Measurements from ENCODE around the gene GPRIN3.

The GPRIN3 gene

DNA sequence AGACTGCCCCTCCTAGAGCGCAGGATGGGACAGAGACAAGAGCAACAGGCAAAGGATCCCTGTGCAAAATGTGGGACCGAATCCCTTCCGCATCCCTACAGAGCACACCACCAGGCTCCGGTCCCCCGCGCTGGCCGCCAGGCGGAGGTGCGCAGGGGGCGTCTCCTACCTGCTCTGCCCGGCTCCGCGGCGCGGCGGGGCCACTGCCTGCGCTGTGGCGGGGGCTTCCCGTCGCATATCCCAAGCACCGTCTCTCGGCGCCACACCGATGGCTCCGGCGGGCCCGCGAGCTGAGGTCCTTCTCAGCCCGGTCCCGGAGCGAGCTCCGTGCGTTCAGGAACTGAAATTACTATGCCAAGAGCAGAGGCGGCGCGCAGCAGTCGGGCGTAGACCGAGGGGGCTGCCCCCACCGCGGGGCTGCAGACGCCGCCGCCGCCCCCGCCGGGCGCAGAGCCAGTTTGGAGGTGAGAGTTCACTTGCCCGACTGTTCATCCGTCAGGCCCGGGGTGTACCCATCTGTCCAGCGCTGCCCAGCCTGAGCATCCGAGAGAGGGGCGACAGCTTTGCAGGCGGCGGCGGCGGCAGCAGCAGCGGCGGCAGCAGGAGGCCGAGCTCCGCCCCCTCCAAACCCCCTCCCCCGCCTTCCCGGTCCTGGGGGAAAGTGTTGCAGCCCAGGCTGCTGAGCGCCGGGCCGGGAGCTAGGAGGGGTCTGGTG is at the start of gene GPRIN3:
GPRIN3 (minus strand) TSS at position 355 of the 715 bp plus-strand sequence. CDS start 57,690 bp downstream, outside the sequence.
- peak; percentile 78 for DNase-seq

DNA sequence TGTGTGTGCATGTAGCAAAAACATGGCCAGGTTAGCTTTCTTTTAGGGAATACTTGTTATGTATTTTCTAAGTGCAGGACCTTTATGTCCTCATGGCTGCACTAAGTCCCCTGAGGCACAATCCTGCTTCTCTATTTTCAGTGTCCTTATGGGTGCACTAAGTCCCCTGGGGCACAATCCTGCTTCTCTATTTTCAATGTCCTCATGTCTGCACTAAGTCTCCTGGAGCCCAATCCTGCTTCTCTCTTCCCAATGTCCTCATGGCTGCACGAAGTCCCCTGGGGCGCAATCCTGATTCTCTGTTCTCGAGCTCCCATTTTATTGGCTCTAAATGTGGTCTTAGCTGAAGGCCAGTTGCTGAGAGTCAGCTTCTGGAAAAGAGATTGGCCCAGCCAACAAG is 49.7 kb upstream of the GPRIN3 start:
- DNase-seq: no peak

DNA sequence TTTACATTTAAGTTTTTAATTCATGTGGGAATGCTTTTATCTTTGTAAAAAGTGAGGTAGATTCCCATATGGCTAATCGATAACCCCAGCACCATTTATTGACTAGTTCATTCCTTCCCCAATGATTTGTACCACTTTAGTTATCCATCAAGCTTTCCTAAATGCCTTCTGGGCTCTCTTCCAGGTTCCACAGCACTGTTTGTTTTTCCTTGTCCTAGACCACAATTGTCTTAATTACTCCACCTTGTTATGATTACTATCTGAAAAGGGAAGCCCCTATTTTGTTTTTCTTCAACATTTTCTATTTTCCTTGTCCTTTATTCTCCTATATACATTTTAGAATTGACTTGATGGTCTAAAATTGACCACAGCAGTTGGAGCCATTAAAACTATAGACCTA is 48.5 kb upstream of the GPRIN3 start:
- DNase-seq: no peak

DNA sequence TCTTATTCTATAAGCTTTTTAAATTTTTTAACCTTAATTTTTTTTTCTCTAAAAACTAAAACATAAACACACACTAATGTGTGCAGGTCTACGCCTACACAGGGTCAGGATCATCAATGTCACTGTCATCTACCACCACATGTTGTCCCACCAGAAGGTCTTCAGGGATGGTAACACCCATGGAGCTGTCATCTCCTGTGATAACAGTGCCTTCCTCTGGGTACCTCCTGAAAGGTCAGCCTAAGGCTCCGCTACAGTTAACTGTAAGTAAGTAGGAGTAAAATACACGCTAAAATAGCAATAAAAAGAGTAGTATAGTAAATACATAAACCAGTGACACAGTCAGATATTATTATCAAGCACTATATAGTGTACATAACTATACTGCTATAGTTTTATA is 45.9 kb upstream of the GPRIN3 start:
- peak; percentile 3 for DNase-seq

DNA sequence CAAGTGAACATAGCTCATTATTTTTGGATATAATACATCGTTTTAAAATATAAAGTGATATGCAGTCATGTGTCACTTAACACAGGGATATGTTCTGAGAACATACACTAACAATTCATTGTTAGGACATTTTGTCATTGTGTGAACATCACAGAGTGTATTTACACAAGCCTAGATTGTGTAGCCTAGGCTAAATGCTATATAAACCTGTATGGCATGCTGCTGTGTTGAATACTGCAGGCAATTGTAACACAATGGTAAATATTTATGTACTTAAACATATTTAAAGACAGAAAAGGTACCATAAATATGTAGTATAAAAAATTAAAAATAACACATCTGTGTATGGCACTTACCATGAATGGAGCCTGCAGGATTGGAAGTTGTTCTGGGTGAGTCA is 44.9 kb upstream of the GPRIN3 start:
- DNase-seq: peak; percentile 25

DNA sequence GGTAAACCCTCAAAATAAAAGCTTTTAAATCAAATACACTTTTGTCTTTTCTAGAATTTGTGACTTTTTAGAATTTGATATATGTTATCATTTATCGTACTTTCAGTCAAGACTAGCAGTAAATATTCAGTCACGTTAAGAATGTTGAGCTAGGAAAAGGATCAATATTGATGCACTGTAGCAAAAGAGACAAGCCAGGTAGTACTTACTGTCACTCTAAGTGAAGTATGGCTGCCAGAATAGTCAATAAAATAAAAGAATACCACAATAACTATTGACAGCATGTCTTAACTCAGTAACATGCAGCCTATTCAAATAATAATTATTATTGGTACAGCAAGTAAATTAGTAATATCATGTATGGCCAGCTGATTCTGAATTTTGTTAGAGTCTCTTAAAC is 43.6 kb upstream of the GPRIN3 start:
- no peak for DNase-seq

DNA sequence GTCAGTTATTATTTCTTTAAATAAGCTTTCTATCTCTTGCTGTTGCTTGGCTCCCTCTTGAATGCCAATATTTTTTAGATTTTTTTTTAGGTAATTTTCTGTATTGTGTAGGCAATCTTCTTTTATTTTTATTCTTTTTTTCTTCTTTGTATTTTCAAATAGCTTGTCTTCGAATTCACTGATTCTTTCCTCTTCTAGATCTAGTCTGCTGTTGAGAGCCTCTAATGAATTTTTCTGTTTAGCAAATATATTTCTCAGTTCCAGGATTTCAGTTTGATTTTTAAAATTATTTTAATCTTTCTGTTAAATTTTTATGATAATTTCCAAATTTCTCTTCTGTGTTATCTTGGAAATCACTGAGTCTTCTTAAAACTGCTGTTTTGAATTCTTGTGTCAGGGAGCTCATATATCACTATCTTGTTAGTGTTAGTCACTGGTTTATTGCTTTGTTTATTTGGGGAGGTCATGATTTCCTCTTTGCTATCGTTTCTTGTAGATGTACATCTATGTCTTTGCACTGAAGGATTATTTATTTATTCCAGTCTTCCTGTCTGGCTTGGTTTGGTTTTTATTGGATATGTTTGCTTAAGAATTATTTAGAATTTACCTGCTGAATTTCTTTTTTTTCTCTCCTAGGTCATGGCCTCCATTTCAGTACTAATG is 39.9 kb upstream of the GPRIN3 start:
- DNase-seq: no peak

DNA sequence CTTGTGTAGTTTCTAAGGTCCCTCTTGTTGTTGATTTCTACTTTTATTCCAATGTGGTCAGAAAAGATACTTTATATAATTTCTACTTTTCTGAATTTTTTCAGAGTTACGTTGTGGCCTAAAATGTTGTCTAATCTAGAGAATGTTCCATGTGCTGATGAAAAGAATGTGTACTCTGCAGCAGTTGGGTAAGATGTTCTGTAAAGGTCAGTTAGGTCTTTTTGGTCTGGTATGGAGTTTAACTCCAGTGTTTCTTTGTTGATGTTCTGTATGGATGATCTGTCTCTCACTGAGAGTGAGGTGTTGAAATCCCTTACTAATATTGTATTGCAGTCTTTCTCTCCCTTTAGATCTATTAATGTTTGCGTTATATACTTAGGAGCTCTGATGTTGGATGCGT is 37.0 kb upstream of the GPRIN3 start:
- DNase-seq: no peak

DNA sequence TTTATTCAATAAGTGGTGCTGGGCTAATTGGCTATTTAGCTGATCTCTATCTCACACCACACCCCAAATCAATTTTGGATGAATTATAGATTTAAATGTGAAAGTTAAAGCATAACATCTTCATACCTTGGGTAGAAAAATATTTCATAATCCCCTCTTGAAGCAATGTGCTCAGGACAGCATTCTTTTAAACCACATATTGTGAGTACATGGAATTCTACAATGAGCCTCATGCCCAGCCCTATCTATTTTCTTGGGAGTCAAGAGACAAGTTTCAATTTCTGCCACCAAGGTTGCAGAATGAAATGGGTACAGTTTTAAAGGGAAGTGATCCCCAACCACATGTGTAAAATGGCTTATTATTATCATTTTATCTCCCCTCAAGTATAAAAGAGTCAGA is 30.6 kb upstream of the GPRIN3 start:
- no peak for DNase-seq

DNA sequence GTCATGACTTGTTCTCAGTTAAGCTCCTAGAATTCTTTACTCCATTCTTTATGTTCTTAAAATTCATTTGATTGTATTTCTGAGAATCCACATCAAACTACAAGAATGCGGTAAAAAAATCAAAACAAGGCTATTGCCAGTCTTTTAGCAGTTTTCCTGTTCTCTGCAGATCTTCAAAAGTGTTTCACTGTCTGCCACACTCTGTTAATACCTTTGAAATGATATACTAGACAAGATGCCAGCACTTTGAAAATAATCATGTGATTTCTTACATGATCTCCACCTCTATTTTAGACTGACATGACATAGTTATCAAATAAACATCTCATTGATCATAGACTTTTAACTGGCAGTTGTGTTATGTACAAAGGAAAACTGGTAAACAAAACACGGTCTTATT is 30.1 kb upstream of the GPRIN3 start:
- no peak for DNase-seq

DNA sequence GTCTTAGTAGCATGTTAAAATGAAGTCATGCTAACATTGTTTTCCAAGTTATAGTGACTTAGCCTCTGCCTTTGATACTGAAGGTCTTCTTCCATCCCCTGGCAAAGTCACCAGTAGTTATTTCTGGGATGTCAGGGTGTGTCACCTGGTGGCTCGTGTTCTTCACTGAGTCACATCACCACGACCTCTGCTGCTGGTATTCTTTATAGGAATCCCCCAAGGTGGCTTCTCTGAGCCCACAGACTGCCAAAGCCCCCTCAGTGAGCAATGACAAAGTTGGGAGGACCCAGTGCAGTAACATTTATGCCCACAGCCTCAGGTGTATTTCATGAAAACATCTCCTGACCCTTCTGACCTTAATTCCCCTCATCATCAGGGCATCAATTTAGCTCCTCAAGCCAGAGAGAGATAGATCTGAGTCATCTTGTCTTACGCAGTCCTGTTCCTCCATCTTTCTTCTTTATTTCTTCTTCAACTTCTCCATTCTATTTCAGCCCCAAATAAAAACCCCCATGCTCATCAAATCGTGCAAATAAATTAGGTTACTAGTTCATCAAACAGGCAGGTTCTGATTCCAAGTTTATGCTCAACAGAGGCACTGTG is 29.3 kb upstream of the GPRIN3 start:
- DNase-seq: no peak

DNA sequence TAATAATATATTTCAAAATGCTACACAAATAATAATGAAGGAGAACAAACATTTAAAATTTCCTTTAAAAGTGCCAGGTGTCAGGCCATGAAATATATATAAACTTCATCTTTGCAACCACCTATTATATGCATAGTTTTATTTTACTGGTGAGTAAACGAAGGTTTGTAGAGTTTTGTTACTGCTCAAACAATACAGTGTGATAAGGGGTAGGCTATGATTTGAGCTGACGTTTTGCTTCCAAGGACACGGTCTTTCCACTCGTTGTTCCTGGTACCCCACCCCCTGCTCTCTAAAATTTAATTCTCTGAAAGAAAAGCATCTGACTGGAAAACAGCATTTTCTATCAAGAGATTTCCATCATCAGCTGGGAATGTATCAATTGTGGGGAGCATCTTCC is 27.2 kb upstream of the GPRIN3 start:
- no peak for DNase-seq

DNA sequence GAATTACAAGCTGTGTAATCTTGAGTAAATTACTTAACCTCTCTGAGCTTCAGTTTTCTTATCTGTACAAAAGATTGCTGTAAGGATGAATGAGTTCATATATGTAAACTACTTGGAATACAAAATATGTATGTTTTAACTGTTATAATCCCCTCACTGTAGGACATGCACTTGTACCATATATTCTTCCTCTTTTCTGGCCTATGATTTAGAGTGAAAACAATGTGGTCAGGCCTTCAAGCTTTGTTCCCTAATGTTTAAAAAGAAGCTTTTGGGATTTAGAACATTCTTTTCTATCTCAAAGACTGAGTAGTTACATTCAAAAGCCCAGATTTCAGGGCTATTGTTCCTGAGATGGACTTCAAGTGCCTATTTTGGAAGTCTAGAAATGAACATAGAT is 26.7 kb upstream of the GPRIN3 start:
- DNase-seq: no peak

DNA sequence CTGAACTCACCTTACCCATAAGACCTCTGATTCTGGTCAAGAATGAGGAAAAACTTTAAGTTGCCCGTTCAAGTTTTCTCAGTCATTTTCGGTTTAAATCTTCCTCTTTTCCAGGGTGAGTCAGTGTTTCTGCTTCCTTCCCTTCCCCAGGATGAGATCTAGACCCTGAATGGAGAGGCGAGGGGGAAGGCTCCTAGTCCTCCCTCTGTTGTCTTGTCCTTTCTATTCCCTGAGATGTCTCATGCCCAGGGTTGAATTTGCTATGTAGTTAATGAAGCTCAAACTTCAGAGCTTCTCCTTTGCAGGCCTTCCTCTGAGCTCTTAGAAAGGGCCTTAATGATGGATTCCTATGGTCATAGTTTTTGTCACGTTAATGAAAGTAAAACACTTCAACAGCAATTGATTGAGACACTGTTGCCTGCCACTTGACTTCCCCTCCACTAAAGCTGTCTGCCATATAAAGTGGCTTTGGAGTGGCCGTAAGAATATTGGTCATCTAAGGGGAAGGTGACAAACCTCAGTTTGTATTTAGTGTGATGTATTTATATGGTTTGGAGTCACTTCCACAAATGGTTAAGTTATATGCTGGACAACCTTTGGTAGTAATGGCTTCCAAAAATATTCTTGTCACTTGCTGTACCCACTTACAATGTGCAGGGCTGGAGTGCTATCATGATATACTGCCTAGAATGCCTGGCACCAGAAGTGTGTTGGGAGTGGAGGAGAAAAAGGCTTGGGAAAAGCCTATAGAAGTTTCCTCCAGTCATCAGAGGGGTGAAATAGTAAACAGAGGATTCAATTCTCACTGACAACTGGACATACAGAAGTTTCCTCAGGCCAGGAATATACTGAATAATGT is 24.3 kb upstream of the GPRIN3 start:
- DNase-seq: no peak

DNA sequence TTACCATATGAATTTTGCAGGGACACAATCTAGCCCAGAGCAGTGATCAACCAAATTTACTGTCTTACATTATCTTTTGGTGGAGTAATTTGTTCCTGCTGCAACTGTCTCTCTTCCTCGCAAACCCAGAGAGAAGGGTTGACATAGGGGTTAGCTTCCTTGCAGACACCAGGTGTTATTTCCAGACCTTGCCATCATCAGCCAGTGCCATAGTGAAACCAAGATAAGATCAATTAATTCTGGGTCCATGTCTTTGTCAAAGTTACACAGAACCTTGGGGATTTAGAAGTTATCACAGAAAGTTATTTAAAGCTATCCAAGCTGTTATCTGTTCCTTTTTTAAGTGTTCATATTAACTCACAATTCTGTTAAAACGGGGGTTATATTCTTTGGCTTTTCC is 23.6 kb upstream of the GPRIN3 start:
- DNase-seq: no peak

DNA sequence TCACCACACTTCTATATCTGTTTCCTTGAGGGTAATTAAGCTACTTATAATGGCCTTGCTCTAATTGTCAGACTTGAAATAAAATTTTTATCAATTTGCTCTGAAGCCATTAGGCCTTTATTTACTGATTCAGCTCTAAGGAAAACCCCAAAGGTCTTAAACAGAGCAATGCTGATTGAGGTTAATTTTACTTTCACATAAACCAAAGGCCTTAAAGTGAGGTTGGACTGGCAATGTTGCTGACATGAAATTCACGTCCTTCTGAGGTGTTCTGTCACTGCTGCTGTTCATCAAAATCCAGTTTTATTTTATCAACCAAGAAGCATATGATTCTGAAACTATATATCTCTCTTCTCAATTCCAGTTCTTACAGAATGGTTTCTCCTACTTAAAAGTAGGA is 21.7 kb upstream of the GPRIN3 start:
- no peak for DNase-seq

DNA sequence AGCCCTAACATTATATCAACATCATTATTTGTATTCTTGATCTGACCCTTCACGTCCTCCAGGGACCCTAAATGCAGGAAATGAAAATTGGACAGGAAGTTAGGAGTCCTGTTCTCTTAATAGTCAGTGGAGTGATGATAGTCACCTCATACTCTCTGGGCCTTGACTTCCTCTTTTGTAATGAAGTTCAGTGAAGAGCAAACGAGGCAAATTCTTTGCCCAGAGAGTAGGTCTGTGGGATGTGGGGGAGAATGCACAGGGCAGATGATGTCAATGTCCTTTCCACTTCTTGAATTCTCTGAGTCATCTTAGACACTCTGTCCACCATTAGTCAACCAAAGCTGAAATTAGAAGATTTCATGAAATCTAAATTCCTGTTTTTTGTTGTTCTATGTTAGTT is 17.1 kb upstream of the GPRIN3 start:
- no peak for DNase-seq

DNA sequence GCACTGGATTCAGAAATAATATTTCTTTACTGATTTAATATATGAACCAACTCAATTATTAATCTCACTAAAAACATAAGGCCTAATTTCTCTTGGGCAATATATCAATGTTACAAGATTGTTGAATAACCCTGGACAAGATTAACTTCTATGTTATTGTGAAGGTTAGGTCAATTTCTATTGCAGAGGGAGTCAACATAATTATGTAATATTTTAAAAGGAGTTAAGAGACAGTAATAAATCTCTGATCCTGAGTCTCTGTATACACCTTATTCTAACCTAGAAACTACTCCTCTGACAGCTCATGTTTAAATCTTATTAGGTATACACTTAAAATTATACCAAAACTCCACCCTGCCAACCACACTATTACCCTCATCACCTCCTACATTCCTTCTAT is 15.1 kb upstream of the GPRIN3 start:
- no peak for DNase-seq

DNA sequence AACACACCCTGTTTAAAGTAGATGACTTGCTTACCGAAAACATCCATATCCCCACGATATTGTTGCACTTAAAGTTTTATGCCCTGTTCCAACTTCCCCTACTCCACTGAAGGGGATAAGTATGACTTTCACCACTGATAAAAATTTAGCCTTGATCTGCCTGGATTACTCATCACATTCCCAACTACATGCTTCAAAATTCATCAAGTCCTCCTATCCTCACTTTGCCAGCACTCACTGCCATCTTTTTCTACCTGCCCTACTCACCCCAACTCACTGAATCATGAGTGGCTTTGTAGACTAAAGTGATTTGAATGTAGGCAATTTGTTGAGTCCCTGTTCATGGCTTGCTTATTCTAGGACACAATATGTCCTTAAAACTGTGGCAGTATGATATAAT is 12.2 kb upstream of the GPRIN3 start:
- DNase-seq: no peak

DNA sequence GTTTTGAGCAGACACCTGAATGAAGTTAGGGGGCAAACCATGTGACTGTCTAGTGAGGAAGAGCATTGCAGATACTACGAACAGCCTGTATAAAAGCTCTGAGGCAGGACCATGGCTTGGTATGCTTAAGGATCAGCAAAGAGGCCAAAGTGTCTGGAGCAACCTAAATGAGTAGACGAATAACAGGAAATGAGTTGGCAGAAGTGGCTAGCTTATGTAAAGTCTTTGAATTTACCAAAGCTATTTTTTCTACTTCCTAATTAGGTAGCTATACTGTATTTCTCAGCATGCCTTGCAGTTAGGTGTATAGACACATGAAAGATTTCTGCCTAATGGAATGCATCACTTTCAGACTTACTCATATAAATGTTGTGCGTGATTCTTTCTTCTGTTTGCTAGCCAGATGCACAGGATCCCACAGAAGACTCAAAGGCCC is 9.3 kb upstream of the GPRIN3 start:
- DNase-seq: peak; percentile 36

DNA sequence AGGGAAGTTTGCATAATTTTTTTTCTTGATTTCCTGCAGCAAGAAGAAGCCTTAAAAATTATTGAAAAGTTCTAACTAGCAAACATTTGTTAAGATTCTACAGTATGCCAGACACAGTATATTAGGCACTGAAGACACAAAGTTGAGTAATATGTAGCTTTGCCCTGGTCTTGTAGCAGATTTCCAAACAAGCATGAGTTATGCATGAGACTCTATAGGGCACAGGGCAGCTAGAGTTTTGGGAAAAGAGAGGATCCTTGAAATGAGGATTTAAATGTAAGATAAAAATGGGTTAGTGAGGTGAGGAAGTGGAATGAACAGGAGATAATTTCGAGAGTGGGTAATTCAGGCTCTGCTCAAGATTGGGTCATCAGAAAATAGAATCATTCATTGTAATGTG is 8.6 kb upstream of the GPRIN3 start:
- no peak for DNase-seq

DNA sequence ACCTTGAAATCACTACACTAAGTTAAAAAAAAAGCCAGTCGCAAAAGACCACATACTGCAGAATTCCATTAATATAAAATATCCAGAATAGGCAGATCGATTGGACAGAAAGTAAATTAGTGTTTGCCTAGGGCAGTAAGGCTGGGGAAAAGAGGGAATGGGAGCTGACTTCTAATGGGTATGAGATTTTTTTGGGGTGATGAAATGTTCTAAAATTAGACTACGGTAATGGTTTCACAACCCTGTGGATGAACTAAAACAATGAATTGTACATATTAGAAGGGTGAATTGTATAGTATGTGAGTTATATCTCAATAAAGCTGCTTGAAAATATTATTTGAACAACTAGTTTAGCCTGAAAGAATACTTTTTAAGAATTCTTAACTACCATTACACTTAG is 6.7 kb upstream of the GPRIN3 start:
- DNase-seq: no peak

DNA sequence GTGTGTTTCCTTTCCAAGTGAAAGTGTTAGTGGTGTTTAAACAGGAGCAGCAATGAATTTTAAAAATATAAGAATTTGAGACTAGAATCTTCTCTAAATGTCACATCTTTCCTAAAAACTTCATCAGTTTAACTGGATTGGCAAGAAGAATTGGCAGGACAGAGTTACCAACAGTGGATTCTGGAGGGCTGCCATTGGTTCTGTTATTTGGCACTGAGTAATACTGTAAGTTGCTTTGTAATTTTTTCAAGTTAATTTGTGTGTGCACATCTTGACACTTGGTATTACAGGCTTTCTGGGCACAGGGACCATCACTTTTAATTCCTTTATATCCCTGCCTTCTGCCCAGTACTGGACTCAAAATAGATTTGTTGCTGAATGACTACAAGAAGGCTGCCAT is 4.5 kb upstream of the GPRIN3 start:
- no peak for DNase-seq

DNA sequence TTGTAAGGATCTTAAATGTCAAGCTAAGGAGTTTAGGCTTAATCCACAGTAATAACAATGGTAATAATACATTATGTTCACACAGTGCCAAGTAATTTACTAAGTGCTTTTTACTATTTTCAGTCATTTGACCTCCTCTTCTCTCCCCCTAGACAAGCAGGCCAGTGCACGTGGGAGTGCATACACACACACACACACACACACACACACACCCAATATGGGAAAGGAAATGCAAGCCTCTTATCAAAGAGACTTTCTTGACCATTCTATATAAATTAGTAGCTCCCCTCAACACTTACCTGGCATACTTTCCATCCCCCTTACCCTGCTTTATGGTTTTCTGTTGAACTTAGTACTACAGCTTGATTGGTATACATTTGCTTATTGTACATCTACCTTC is 3.8 kb upstream of the GPRIN3 start:
- DNase-seq: no peak

Measured in DMS53 (cell line).